NCI-H2029 (cell line): ENCODE measurements around the gene HOXB4.

Experiments used
- DNase-seq: peaks from one replicate; lab custom pipeline; 2025; lab: John Stamatoyannopoulos, UW

The HOXB4 gene

GRCh38 chr17:48615047-48615962, 37.2 kb upstream of the HOXB4 start, which contains the start of gene HOXB8:
HOXB8 (minus strand) TSS chr17:48615292; CDS start chr17:48614704, 588 bp downstream.
- no peak for DNase-seq

GRCh38 chr17:48613862-48614694, 35.9 kb upstream of the HOXB4 start:
- DNase-seq: no peak

DNA sequence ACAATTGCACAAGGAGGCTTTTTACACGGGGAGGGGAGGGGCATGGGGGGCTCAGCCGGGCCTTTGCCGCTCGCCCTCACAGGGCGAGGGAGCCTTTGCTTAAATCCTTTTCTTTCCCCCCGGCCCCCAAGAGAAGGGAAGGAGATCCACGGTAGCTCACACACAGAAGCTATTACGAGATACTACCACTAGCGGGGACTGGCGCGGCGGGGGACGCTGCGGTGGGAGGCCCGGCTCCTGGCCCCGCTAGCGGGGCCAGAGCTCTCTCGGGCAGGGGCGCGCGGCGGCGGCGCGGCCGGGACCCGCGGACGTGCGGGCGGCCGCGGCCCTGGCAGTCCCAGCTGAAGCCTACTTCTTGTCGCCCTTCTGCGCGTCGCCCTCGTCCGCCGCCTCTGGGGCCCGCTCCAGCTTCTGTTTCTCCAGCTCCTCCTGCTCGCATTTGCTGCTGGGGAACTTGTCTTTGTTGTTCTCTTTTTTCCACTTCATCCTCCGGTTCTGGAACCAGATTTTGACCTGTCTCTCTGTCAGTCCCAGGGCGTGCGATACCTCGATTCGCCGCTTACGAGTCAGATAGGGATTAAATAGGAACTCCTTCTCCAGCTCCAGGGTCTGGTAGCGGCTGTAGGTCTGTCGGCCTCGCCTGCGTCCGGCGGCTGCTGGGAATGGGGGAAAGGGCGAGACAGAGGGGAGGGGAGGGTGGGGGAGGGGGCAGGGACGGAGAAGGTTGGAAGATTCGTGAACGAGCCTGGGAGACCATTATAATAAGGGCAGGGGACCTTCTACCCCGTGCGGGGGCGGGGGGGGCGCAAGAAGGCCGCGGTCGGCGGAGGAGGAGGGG, 34.9 kb upstream of the HOXB4 start:
- DNase-seq: no peak

- peak; percentile 68 for DNase-seq
These were observed 34.3 kb upstream of the HOXB4 start for GRCh38 chr17:48612456-48612853.

DNA sequence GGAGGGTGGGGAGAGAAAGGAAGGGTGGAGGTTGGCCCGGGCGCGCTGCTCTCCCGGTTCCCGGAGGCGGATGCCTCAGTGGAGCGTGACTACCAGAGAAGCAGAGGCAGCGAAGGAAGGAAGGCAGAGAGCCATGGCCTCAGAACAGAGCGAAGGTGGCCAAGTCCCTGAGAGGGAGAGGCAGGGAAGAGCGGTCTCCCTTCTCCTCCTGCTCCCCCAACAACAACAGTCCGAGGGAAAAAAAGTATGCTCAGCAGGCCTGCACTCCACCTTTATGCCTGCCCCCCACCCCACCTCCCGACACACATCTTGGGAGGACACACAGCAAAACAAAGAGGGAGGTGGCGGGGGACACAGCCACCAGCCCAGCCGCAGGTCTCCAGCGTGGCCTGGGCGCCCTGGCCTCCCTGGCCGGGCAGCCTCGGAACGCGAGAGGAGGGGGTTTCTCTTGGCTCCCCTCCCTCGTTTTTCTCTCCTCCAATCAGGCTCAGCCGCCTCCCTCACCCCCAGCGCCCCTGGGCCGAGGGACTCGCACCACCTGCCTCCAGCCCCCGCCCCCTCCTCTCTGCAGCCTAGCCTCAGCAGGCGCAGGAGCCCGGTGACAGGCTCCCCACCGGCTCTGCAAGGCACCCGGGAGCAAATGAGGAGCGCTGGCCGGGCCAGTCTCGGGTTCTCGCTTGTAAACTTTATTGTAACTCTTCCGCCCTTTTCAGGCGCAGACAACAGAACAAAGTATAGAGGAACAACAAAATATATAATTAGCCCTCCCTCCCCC, 33.7 kb upstream of the HOXB4 start:
- peak; percentile 80 for DNase-seq

- no peak for DNase-seq
These were observed 33.1 kb upstream of the HOXB4 start for GRCh38 chr17:48611213-48611612.

GRCh38 chr17:48610282-48611211, 32.4 kb upstream of the HOXB4 start, which contains the start of gene HOXB7:
HOXB7 (minus strand) TSS chr17:48611017; CDS start chr17:48610918, 99 bp downstream.
- peak; percentile 61 for DNase-seq

- DNase-seq: no peak
These were observed 31.7 kb upstream of the HOXB4 start for GRCh38 chr17:48609759-48610281.

DNA sequence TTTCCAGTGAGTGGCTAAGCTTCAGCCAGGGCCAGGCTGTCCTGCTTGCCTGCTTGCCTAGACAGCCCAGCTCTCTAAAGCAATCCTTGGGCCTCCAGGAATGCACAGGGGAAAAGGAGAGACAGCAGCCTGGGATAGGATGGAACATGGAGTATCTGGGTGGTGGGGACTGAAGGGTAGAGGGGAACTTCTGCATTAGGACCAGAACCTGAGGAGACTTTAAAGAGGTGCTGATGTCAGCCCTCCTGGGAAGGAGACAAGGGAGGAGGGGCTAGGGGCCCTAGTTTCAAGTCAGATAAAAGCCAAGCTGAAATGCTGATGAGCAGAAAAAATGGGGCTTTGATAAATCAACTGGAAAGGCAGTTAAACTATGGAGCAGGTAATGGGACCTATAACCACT, 30.9 kb upstream of the HOXB4 start:
- no peak for DNase-seq

GRCh38 chr17:48608494-48608834, 30.3 kb upstream of the HOXB4 start:
- no peak for DNase-seq

DNA sequence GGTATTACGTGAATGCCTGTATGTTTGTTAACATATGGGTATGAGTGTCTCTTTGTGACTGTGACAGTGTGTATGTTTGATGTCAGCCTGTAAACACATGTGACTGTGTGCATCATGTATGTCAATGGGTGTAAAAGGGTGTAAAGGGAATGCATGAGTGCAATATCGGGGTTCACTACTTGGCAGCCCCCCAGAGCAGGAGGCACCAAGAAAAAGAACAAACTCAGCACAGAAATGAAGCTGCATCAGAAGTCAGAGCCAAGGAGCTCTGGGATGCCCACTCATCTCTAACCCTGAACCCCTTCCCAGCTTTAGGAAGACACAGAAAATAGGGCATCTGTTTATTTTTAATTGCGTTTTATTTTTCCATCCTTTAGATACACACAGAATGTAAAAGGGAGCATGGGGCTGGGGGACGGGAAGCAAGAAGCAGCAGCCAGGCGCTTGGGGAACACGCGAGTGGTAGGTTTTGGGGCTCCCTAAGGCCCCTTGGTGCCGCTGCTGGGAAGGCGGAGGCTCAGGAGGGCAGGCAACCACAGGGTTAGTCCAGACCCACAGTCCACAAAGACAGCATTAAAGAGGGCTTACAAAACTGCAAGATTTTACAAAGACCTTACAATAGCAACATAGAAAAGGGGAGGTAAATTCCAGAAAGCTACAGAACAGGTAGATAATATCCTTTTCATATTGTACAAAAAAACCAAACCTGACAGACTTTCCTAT, 28.9 kb upstream of the HOXB4 start:
- DNase-seq: no peak

DNA sequence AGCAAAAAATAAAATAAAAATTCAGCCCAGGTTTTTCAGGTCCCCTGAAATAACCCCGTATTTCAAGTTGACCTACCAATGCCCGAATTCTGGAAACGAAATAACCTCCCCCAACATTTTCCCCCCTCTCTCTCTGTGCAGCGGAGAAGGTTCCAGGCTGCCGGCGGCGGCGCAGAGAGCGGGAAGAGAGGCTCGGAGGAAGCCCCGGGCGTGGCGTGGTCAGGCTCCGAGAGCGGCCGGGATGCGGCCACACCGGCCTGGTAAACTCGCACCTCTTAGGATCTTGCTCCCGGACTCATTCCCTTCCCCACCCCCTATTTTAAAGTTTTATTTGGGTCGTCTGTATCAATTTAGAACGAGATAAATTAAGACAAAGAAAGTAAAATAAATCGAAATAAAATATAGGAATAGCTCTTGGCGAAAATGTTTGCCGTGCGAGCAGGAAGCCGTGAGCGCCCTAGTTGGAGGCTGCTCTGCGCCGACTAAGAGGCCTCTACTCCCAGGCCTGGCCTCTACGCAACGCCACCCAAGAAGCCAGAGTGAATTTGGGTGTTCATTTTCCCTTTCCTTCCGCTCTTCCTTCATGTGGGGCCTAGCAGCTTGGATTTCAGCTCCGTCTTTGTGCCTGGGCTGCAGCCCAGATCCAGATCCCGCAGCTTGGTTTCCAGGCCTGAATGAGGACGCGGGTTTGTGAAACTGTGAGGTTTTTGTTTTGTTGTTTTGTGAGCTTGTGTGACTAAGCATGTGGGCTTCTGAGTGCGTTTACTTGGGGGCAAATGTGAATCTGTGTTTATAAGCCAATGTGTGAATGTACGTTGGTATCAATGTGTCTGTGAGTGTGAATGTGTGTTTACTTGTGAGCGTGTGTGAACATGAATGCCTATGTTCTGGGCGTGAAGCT, 28.1 kb upstream of the HOXB4 start:
- DNase-seq: no peak

GRCh38 chr17:48605409-48605919, 27.3 kb upstream of the HOXB4 start:
- DNase-seq: no peak

- no peak for DNase-seq
These were observed 26.7 kb upstream of the HOXB4 start, which contains the start of gene HOXB6 for GRCh38 chr17:48604770-48605329. HOXB6 (minus strand) TSS chr17:48604986; CDS start chr17:48598150, 6,836 bp downstream.

GRCh38 chr17:48603959-48604769, 26.0 kb upstream of the HOXB4 start:
- no peak for DNase-seq
